PC-3 (cell line): Measurements from ENCODE around the gene TMOD3.

Experiments used
- EZH2phosphoT487 ChIP-seq: fragments of 300-600 bp; sonication (generic); IDR thresholded peaks from 2 replicates; pipeline ENCODE4 v1.6.1; 2018; ENCODE audit warnings: mild to moderate bottlenecking, antibody characterized with exemption, low read length, borderline replicate concordance
- TF ChIP-seq, protein P1 (sequence below): fragments of 300-600 bp; sonication (generic); conservative IDR thresholded peaks from 2 replicates; pipeline ENCODE4 v1.5.1; 2017; ENCODE audit warnings: antibody characterized with exemption, low read depth, mild to moderate bottlenecking, low read length

DNA sequence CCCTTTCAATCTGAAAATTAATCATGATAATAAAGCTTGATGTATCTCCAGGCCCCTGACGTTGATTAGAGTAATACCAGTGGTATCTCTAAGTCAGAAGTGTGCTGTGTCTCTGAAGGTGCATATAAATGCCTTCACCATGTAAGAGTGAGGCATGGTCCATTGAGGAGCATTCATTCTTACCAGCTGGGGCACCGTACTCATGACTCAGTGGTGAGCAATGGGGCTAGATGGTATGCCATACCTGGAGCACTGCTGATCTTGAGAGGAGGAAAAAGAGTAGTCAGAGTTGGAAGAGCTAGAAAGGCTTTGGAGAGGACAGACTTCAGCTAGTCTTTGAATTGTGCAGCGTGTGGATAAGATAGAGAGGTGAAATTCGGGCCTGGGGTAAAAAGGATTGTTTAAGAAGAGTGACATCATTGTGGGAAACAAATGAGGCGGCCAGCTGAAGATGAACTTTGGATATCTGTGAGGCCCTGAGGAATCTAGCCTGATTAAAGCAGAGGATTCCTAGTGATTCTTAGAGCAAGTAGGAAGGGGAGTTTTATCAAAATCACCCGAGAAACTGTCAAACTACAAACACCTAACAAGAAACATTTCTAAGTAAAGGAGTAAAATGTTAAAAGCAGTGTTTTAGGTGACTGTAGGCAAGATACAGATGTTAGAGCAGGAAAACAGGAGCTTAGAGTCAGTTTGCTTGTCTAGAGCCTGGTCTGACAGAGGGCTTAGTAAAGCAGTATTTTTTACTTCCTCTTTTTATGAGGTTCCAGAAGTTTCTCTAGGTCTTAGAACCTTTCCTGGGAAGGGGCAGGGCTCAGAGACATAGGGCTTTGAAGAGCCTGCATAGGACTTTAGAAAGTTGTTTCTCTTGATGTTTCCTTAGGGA lies 13.6 kb downstream of the TMOD3 start:
- no peak for TF ChIP-seq EZH2phosphoT487
- TF ChIP-seq, protein P1, sequence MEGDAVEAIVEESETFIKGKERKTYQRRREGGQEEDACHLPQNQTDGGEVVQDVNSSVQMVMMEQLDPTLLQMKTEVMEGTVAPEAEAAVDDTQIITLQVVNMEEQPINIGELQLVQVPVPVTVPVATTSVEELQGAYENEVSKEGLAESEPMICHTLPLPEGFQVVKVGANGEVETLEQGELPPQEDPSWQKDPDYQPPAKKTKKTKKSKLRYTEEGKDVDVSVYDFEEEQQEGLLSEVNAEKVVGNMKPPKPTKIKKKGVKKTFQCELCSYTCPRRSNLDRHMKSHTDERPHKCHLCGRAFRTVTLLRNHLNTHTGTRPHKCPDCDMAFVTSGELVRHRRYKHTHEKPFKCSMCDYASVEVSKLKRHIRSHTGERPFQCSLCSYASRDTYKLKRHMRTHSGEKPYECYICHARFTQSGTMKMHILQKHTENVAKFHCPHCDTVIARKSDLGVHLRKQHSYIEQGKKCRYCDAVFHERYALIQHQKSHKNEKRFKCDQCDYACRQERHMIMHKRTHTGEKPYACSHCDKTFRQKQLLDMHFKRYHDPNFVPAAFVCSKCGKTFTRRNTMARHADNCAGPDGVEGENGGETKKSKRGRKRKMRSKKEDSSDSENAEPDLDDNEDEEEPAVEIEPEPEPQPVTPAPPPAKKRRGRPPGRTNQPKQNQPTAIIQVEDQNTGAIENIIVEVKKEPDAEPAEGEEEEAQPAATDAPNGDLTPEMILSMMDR, result no peak
